DND-41 (cell line): Measurements from ENCODE around the gene VCAM1.
"Not testable (repeated sequence)": the region's sequence is repeated elsewhere in the genome, so short reads cannot be mapped to it uniquely, and the experiment has no call there.

Source experiments
- ATAC-seq: fragments of 200-7000 bp; cut with Tn5 transposase; 3 replicates; pipeline ENCODE4 v1.9.1; 2021; ENCODE audit warnings: low read depth; ENCODE audit not compliant: insufficient read depth
- DNase-seq: peaks from one replicate; pipeline ENCODE4 v3.0.0-alpha.2; 2020
- H2AFZ ChIP-seq: 2 replicates; pipeline ENCODE4 v1.6.0; 2012; ENCODE audit warnings: low read depth, low read length
- H3K27ac ChIP-seq: 2 replicates; pipeline ENCODE4 v1.5.1; 2012; ENCODE audit warnings: low read length, inconsistent platforms
- H3K27me3 ChIP-seq: fragments of 200-600 bp; sonication (generic); 2 replicates; pipeline ENCODE4 v1.6.0; 2012; ENCODE audit warnings: low read length, mild to moderate bottlenecking, inconsistent platforms; ENCODE audit not compliant: insufficient read depth, poor library complexity
- H3K36me3 ChIP-seq: 2 replicates; pipeline ENCODE4 v1.5.1; 2012; ENCODE audit warnings: low read length, inconsistent platforms; ENCODE audit not compliant: insufficient read depth
- H3K4me1 ChIP-seq: 2 replicates; pipeline ENCODE4 v1.5.1; 2012; ENCODE audit warnings: mild to moderate bottlenecking, low read length; ENCODE audit not compliant: insufficient read depth
- H3K4me2 ChIP-seq: 2 replicates; pipeline ENCODE4 v1.6.0; 2012; ENCODE audit warnings: mild to moderate bottlenecking, moderate library complexity, low read length, inconsistent platforms; ENCODE audit not compliant: insufficient read depth
- H3K4me3 ChIP-seq, 2 experiments: fragments of 200-600 bp in 1 of 2; shearing (Covaris generic) in 1 of 2; 2 replicates each; pipeline ENCODE4 v1.5.1; 2012 to 2016; ENCODE audit warnings: inconsistent platforms in 2 of 2, low read length in 2 of 2, mild to moderate bottlenecking in 2 of 2, low read depth in 1 of 2, moderate library complexity in 1 of 2
- H3K79me2 ChIP-seq: 2 replicates; pipeline ENCODE4 v1.6.0; 2012; ENCODE audit warnings: low read length, inconsistent platforms; ENCODE audit not compliant: insufficient read depth
- H3K9ac ChIP-seq: 2 replicates; pipeline ENCODE4 v1.6.0; 2012; ENCODE audit warnings: low read depth, mild to moderate bottlenecking, inconsistent platforms, low read length, moderate library complexity
- H3K9me3 ChIP-seq: 2 replicates; pipeline ENCODE4 v1.5.1; 2012; ENCODE audit warnings: low read length, moderate library complexity, mild to moderate bottlenecking, inconsistent platforms; ENCODE audit not compliant: insufficient read depth, severe bottlenecking
- H4K20me1 ChIP-seq: 2 replicates; pipeline ENCODE4 v1.6.0; 2012; ENCODE audit warnings: low read length; ENCODE audit not compliant: insufficient read depth
- CTCF ChIP-seq: IDR thresholded peaks from 2 replicates; pipeline ENCODE4 v1.5.1; 2012; ENCODE audit warnings: borderline replicate concordance, low read length, moderate library complexity, mild to moderate bottlenecking; ENCODE audit not compliant: poor library complexity, severe bottlenecking; ENCODE audit errors: extremely low read depth
- EZH2 ChIP-seq: IDR thresholded peaks from 3 replicates; pipeline ENCODE4 v1.6.1; 2012; ENCODE audit warnings: borderline replicate concordance, low read depth, mild to moderate bottlenecking, moderate library complexity, low read length, inconsistent platforms; ENCODE audit not compliant: severe bottlenecking

VCAM1 gene

GRCh38 chr1:100780814-100781213 lies 61.3 kb downstream of the VCAM1 start:
- H3K27ac ChIP-seq, result no peak overlapping the region
- no peaks in the 10 kb centered on the region for H3K4me1 ChIP-seq
- DNase-seq (no peak), ATAC-seq (no peak)
- H3K9me3 ChIP-seq, result no peaks in the 10 kb centered on the region
- no peak overlapping the region for H3K4me2 ChIP-seq
- H3K36me3 ChIP-seq, result no peaks in the 10 kb centered on the region
- no peak for TF ChIP-seq CTCF
- no peak for TF ChIP-seq EZH2
- H2AFZ ChIP-seq, result no peak overlapping the region
- no peak overlapping the region for H3K4me3 ChIP-seq
- H3K79me2 ChIP-seq, result no peaks in the 10 kb centered on the region
- no peaks in the 10 kb centered on the region for H3K27me3 ChIP-seq
- H4K20me1 ChIP-seq, result no peaks in the 10 kb centered on the region
- H3K9ac ChIP-seq, result no peak overlapping the region

- H3K4me3 ChIP-seq, DNase-seq: not testable (repeated sequence)
Observed at GRCh38 chr1:100781728-100782127, 62.2 kb downstream of the VCAM1 start.

GRCh38 chr1:100782473-100783039 lies 63.0 kb downstream of the VCAM1 start:
- no peak for ATAC-seq
- no peak overlapping the region for H3K9ac ChIP-seq
- no peaks in the 10 kb centered on the region for H3K36me3 ChIP-seq
- H3K9me3 ChIP-seq, result no peaks in the 10 kb centered on the region
- no peak overlapping the region for H3K4me2 ChIP-seq
- H4K20me1 ChIP-seq, result no peaks in the 10 kb centered on the region
- DNase-seq, result no peak
- H3K27ac ChIP-seq, result no peak overlapping the region
- H3K4me1 ChIP-seq, result no peaks in the 10 kb centered on the region
- no peak overlapping the region for H3K4me3 ChIP-seq
- no peaks in the 10 kb centered on the region for H3K27me3 ChIP-seq
- no peaks in the 10 kb centered on the region for H3K79me2 ChIP-seq
- TF ChIP-seq CTCF (no peak), EZH2 (no peak)
- no peak overlapping the region for H2AFZ ChIP-seq

More at GRCh38 chr1:100781728-100782127, 62.2 kb downstream of the VCAM1 start:
- H3K9ac ChIP-seq, H3K27me3 ChIP-seq, H3K9me3 ChIP-seq, H4K20me1 ChIP-seq, H3K36me3 ChIP-seq, H3K27ac ChIP-seq, H2AFZ ChIP-seq, ATAC-seq, H3K4me2 ChIP-seq, H3K79me2 ChIP-seq, H3K4me1 ChIP-seq: not testable (repeated sequence)

- H3K9ac ChIP-seq, result no peak overlapping the region
- H3K27me3 ChIP-seq, result no peaks in the 10 kb centered on the region
- TF ChIP-seq EZH2 (no peak), CTCF (no peak)
- H3K4me1 ChIP-seq, result no peaks in the 10 kb centered on the region
- H4K20me1 ChIP-seq, result no peaks in the 10 kb centered on the region
- H3K27ac ChIP-seq, result no peak overlapping the region
- DNase-seq (no peak), ATAC-seq (no peak)
- no peaks in the 10 kb centered on the region for H3K36me3 ChIP-seq
- no peak overlapping the region for H3K4me2 ChIP-seq
- no peak overlapping the region for H3K4me3 ChIP-seq
- no peak overlapping the region for H2AFZ ChIP-seq
- no peaks in the 10 kb centered on the region for H3K79me2 ChIP-seq
- no peaks in the 10 kb centered on the region for H3K9me3 ChIP-seq
Observed at GRCh38 chr1:100785470-100786052, 66.0 kb downstream of the VCAM1 start.
